Testis (tissue), 2 donors: Measurements from ENCODE around the gene MTRF1.

Source experiments
- POLR2A ChIP-seq: fragments of 450-650 bp; IDR thresholded peaks from one replicate; pipeline ENCODE4 v1.6.1; 2017; ENCODE audit warnings: antibody characterized with exemption, mild to moderate bottlenecking, moderate library complexity
- TF ChIP-seq, protein P1 (sequence below), 3 experiments: fragments of 450-650 bp in 2 of 3; fragments of 200-600 bp in 1 of 3; sonication (generic) in 1 of 3; IDR thresholded peaks; one replicate each; pipeline ENCODE4 v1.5.1; 2016 to 2019; ENCODE audit warnings: antibody characterized with exemption in 3 of 3, mild to moderate bottlenecking in 2 of 3, moderate library complexity in 1 of 3

DNA sequence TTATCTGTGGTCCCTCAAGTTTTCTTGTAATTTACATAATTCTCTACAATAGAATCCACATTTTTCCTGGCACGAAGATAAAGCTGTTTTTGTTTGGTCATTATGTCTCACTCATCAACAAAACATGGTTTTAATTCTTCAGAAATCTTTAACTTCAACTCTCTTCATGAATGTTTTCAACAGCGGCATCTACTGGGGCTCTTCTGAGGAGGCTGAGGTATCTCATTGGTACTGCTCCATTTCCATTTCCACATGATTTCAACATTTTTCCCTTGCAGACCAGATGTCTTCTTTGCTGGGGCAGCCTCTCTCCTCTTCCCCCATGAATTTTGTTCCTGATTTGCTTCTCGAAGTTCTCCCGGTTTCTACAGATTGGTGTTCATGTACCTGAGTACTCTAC, 63.2 kb downstream of the MTRF1 start:
- TF ChIP-seq, protein P1, sequence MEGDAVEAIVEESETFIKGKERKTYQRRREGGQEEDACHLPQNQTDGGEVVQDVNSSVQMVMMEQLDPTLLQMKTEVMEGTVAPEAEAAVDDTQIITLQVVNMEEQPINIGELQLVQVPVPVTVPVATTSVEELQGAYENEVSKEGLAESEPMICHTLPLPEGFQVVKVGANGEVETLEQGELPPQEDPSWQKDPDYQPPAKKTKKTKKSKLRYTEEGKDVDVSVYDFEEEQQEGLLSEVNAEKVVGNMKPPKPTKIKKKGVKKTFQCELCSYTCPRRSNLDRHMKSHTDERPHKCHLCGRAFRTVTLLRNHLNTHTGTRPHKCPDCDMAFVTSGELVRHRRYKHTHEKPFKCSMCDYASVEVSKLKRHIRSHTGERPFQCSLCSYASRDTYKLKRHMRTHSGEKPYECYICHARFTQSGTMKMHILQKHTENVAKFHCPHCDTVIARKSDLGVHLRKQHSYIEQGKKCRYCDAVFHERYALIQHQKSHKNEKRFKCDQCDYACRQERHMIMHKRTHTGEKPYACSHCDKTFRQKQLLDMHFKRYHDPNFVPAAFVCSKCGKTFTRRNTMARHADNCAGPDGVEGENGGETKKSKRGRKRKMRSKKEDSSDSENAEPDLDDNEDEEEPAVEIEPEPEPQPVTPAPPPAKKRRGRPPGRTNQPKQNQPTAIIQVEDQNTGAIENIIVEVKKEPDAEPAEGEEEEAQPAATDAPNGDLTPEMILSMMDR (IDR thresholded peaks at IDR 0.05) = no peak
- TF ChIP-seq POLR2A = no peak
